HepG2 (cell line): ENCODE results near the gene SLC27A3. TPM values are rescaled to one million over a fixed set of nuclear protein-coding genes. Genes with fewer than 3 reads are reported as not detected.
A peak's percentile ranks its signal among the peaks of the same experiment; 100 is the strongest.

Experiments used
- ATAC-seq: fragments of 200-7000 bp; cut with Tn5 transposase; 3 replicates; pipeline ENCODE4 v1.9.1; 2020; ENCODE audit warnings: mild to moderate bottlenecking, moderate library complexity
- BruUV-seq: library from RNA; stranded (reverse); fragments of 400-500 nt; replicated peaks from 2 replicates; lab custom pipeline; 2021; lab: Mats Ljungman, UMichigan
- CTCF ChIA-PET: fragments of 300-600 bp; formaldehyde crosslinking; extraction: SDS; loops from one replicate; lab custom pipeline; 2021; ENCODE audit warnings: low total read pairs, inconsistent platforms, low intra/inter-chr PET ratio; lab: Yijun Ruan, JAX
- POLR2A ChIA-PET: fragments of 350-600 bp; sonication (Branson Sonifier 250); formaldehyde crosslinking; loops from one replicate; lab custom pipeline; 2020; ENCODE audit warnings: antibody characterized with exemption, inconsistent platforms; lab: Yijun Ruan, JAX
- DNase-seq: peaks from one replicate; pipeline ENCODE4 v3.0.0-alpha.2; 2015; ENCODE audit warnings: low spot score
- FAIRE-seq: peaks from 3 replicates; lab custom pipeline; 2011; peaks lifted over from hg19 to GRCh38; lab: Jason Lieb, UNC
- H2AFZ ChIP-seq: one replicate; pipeline ENCODE4 v1.6.1; 2011; ENCODE audit warnings: low read length, inconsistent platforms
- H3K27ac ChIP-seq: fragments of 300-600 bp; 3 replicates; pipeline ENCODE4 v1.8.0; 2011; ENCODE audit warnings: mixed run types, mild to moderate bottlenecking, mixed read lengths, low read length, inconsistent platforms; ENCODE audit not compliant: insufficient read depth; ENCODE audit errors: extremely low read length
- H3K27me3 ChIP-seq, 2 experiments: fragments of 200-600 bp in 1 of 2; 2 replicates in 1 of 2; 3 replicates in 1 of 2; pipeline versions ENCODE4 v1.6.0 to v1.8.0; 2011; ENCODE audit warnings: low read length in 2 of 2, mild to moderate bottlenecking in 2 of 2, moderate library complexity in 2 of 2, inconsistent platforms in 1 of 2; ENCODE audit not compliant: insufficient read depth in 2 of 2, control insufficient read depth in 1 of 2
- H3K36me3 ChIP-seq, 2 experiments: fragments of 200-600 bp in 1 of 2; replicated peaks in 1 of 2; 2 replicates in 1 of 2; 3 replicates in 1 of 2; pipeline versions ENCODE4 v1.5.1 to v1.8.0; 2011; ENCODE audit warnings: low read length in 2 of 2, inconsistent platforms in 1 of 2; ENCODE audit not compliant: insufficient read depth in 2 of 2, control insufficient read depth in 1 of 2
- H3K4me1 ChIP-seq: 2 replicates; pipeline ENCODE4 v1.5.1; 2012; ENCODE audit warnings: low read length, inconsistent platforms; ENCODE audit not compliant: insufficient read depth
- H3K4me2 ChIP-seq: 2 replicates; pipeline ENCODE4 v1.6.0; 2011; ENCODE audit warnings: low read depth, low read length, inconsistent platforms
- H3K4me3 ChIP-seq, 3 experiments: fragments of 200-600 bp in 1 of 3; sonication (generic), shearing (Covaris generic) in 1 of 3; replicated peaks in 1 of 3; 2 replicates each; pipeline ENCODE4 v1.5.1; 2011 to 2016; ENCODE audit warnings: low read length in 3 of 3, inconsistent platforms in 2 of 3, low read depth in 2 of 3, mild to moderate bottlenecking in 2 of 3, control low read depth in 1 of 3, mixed read lengths in 1 of 3; ENCODE audit not compliant: insufficient read depth in 1 of 3
- H3K79me2 ChIP-seq: one replicate; pipeline ENCODE4 v1.6.1; 2011; ENCODE audit warnings: low read length, inconsistent platforms; ENCODE audit not compliant: insufficient read depth
- H3K9ac ChIP-seq: 2 replicates; pipeline ENCODE4 v1.6.0; 2011; ENCODE audit warnings: mild to moderate bottlenecking, low read depth, low read length, inconsistent platforms; ENCODE audit not compliant: insufficient read depth
- H3K9me3 ChIP-seq: 2 replicates; pipeline ENCODE4 v1.5.1; 2012; ENCODE audit warnings: mild to moderate bottlenecking, low read length
- H4K20me1 ChIP-seq: 2 replicates; pipeline ENCODE4 v1.6.0; 2011; ENCODE audit warnings: inconsistent platforms, mild to moderate bottlenecking, low read length, moderate library complexity; ENCODE audit not compliant: insufficient read depth
- FOXM1 ChIP-seq: sonication (generic); formaldehyde crosslinking; IDR thresholded peaks from 2 replicates; pipeline ENCODE4 v1.5.0; 2020; ENCODE audit warnings: missing genetic modification reagents
- RBM22 ChIP-seq: fragments of 200-400 bp; formaldehyde crosslinking; optimal IDR thresholded peaks from 2 replicates; pipeline ENCODE3; 2017; ENCODE audit warnings: mild to moderate bottlenecking, low read length, moderate library complexity
- SP2 ChIP-seq: sonication (generic); formaldehyde crosslinking; IDR thresholded peaks from 2 replicates; pipeline ENCODE4 v1.5.1; 2020; ENCODE audit warnings: mild to moderate bottlenecking, missing genetic modification reagents
- WGBS: methylation state at CpG from one replicate; pipeline ENCODE4 v1.1.6; 2017; ENCODE audit warnings: low lambda C conversion rate; 5-methylcytosine and 5-hydroxymethylcytosine counted together
- in situ Hi-C: cut with HindIII; loops from 2 replicates; pipeline ENCODE4 v1.10.0; 2017; ENCODE audit warnings: low pct_unique_long_range_greater_than_20kb; ENCODE audit not compliant: extremely low pct_ligation_motif_present
- intact Hi-C: fragments of 100-400 bp; cut with micrococcal nuclease; formaldehyde crosslinking; loops from one replicate; pipeline ENCODE4 v1.10.0; 2022; ENCODE audit not compliant: unreplicated experiment
- polyA plus RNA-seq, 8 experiments: library from polyadenylated mRNA; depleted of rRNA in 3 of 8; stranded (reverse) in 7 of 8; unstranded in 1 of 8; fragments of >200 nt; fragmentation: Illumina TruSeq in 4 of 8; extraction: Trizol in 4 of 8; gene quantifications; 2 replicates each; pipeline versions ENCODE4 v1.2.1 to v1.2.3, GENCODE V29; 2011 to 2016; ENCODE audit warnings: low read depth in 4 of 8, missing spikeins in 1 of 8, mixed read lengths in 1 of 8; ENCODE audit not compliant: insufficient read depth in 1 of 8
- total RNA-seq, 5 experiments: library from RNA; depleted of rRNA; stranded (reverse); fragments of >200 nt; fragmentation: Illumina TruSeq; extraction: Trizol; gene quantifications; 2 replicates each; pipeline ENCODE4 v1.2.3, GENCODE V29; 2016; ENCODE audit warnings: low read depth in 1 of 5
- TF ChIP-seq, protein P1 (sequence below): fragments of 450-650 bp; IDR thresholded peaks from 2 replicates; pipeline ENCODE4 v1.6.1; 2017; ENCODE audit warnings: mild to moderate bottlenecking

Gene SLC27A3
- total and polyA plus RNA-seq, 2 of the 13 experiments (the other 11 are each of a cell fraction or from before 2014, with no cell fraction given), result 4.3 to 10.3 TPM

DNA sequence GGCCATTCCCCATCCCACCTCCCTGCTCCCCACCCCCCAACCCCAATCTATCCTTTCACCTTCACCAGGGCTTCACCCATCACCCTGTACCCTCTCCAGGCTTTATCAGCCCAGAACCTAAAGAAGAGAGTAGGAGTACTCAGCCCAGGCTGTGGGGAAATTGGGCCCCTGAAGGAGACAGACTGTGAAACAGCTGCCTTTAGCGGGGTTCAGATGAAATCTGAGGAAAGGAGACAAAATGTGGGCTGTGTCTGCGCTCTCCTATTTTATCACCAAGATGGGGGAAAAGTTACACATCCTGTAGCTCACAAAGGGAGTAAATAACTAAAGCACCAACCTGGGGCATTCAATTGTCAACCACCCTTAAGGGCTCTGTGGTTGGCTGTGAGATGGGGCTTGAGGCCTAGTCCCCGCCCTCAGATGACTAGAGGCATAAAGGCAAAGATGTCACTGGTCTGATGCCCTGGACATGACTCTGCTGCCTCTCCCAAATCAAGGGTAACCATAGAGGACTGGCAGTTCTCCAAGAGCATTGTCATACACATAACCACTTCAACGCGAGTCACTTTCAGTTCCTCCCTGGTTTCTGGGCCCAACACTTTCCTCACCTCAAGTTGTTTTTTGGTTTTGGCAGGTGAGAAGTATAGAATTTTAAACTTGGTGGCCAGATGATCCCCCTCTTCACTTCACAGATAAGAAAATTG, 30.0 kb downstream of the SLC27A3 start:
- Histone ChIP-seq H3K36me3 (peaks cover 2 to 23% of the 10 kb centered on the region in 2 experiments; a peak in 3 of 5 replicates), H4K20me1 (no peaks in the 10 kb centered on the region), H3K9me3 (no peaks in the 10 kb centered on the region), H3K4me1 (peaks cover 7% of the 10 kb centered on the region; the same call in 1 of the 2 replicates), H2AFZ (no peak overlapping the region), H3K27me3 (no peaks in the 10 kb centered on the region), H3K9ac (no peak overlapping the region), H3K4me3 (no peak overlapping the region), H3K27ac (no peak overlapping the region), H3K4me2 (no peak overlapping the region), H3K79me2 (no peaks in the 10 kb centered on the region)
- DNase-seq (no peak), FAIRE-seq (no peak), ATAC-seq (no peak)
- 95% methylated on average over 5 of the region's 5 CpGs for WGBS
- in situ Hi-C loops, result no loop called here
- ChIA-PET CTCF (no interaction called here), POLR2A (no interaction called here)
- no TSS peak for BruUV-seq
- intact Hi-C loops, result no loop called here
- TF ChIP-seq, protein P1, sequence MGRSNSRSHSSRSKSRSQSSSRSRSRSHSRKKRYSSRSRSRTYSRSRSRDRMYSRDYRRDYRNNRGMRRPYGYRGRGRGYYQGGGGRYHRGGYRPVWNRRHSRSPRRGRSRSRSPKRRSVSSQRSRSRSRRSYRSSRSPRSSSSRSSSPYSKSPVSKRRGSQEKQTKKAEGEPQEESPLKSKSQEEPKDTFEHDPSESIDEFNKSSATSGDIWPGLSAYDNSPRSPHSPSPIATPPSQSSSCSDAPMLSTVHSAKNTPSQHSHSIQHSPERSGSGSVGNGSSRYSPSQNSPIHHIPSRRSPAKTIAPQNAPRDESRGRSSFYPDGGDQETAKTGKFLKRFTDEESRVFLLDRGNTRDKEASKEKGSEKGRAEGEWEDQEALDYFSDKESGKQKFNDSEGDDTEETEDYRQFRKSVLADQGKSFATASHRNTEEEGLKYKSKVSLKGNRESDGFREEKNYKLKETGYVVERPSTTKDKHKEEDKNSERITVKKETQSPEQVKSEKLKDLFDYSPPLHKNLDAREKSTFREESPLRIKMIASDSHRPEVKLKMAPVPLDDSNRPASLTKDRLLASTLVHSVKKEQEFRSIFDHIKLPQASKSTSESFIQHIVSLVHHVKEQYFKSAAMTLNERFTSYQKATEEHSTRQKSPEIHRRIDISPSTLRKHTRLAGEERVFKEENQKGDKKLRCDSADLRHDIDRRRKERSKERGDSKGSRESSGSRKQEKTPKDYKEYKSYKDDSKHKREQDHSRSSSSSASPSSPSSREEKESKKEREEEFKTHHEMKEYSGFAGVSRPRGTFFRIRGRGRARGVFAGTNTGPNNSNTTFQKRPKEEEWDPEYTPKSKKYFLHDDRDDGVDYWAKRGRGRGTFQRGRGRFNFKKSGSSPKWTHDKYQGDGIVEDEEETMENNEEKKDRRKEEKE, result no peak
- TF ChIP-seq SP2 (CRISPR knock-in tag) (no peak), RBM22 (peak; percentile 53), FOXM1 (CRISPR knock-in tag) (no peak)
